HG03442 (cell line): ENCODE measurements around the gene EFEMP1.

ENCODE experiments used
- ATAC-seq: cut with Tn5 transposase; IDR thresholded peaks from one replicate; pipeline ENCODE4 v1.9.1; 2021; ENCODE audit warnings: mild to moderate bottlenecking, moderate library complexity; ENCODE audit not compliant: unreplicated experiment

Gene EFEMP1

GRCh38 chr2:55899881-55900280 lies 23.7 kb downstream of the EFEMP1 start:
- ATAC-seq = no peak

- no peak for ATAC-seq
Observed at GRCh38 chr2:55898386-55899040, 25.1 kb downstream of the EFEMP1 start.

DNA sequence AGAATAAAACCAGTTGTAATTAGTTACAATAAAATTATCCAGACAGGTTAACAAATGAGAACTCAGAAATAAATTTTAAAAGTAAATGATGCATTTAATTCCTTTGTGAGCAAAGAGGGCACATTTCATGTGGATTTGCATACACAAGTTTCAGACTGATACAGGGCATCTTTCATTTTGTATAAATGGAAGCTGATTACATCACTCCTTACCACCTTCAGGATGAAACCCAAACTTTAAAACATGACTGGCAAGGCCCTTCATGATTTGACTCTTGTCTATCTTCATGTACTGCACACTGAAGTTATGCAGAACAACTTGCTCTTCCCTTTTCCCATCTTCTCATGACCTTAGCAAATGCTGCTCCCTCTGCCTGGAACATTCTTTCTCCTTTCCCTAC lies 26.9 kb downstream of the EFEMP1 start:
- no peak for ATAC-seq

GRCh38 chr2:55894720-55895119 lies 28.9 kb downstream of the EFEMP1 start:
- ATAC-seq = no peak

DNA sequence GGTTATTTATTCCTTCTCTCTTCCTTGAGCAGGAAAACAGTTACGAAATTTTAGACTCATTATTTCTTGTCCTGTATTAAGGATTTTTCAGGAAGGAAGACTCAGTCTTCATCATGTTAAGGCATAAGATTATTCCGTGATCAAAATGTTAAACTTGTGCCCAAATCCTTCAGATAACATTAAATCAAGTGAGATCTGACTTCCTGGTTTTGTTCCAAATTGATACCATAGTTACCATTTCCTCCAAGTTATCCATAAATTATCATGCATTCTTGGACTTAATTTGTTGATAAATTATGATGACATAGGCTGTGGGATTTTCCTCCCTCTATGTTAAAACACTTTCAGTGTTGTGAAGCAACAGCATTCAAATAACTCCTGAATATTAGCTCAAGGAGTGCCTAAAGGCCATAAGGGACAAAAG lies 31.9 kb downstream of the EFEMP1 start:
- no peak for ATAC-seq

DNA sequence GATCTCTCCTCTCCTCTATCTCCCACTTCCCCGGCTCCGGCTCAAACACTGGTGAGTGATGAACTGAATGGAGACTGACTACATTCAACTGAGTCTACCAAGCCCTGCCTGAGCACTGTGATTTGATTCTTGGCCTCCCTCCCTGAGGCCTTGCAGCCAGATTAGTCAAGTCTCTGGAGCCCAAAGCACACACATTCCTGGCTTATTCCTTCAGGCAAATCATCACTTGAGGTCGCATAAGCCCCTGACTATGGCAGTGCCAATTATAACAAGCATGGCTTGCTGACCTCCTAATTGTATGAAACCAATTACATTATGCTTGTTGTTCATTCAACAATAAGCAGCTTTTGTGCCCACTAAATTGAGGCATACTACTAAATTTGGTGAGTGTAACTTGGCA lies 34.6 kb downstream of the EFEMP1 start:
- no peak for ATAC-seq

DNA sequence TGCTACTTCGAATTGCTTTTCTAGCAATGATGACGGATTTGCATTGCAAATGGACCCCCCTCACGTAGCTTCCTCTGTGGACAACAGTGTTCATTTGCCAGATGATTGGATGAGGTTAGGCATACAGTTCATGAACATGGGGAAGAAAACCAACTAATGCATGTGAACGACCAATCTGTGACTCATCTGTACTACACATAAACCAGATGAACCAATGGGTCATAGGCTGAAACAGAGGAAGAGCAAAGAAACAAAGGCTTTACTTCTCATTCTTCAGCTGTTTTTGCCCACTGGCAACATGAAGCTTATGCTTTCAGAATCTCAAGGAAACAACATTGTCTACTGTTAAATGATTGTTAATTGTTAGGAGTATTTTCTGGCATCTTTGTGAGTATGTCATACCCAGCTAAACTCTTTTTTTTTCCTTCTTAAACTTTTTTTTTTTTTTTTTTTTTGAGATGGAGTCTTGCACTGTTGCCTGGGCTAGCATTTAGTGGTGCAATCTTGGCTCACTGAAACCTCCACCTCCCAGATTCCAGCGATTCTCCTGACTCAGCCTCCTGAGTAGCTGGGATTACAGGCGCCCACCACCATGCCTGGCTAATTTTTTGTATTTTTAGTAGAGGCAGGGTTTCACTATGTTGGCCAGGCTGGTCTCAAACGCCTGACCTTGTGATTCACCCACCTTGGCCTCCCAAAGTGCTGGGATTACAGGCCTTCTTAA lies 35.5 kb downstream of the EFEMP1 start:
- ATAC-seq = no peak

- no peak for ATAC-seq
Observed at GRCh38 chr2:55887351-55887750, 36.2 kb downstream of the EFEMP1 start.

- no peak for ATAC-seq
Observed at GRCh38 chr2:55885944-55886281, 37.7 kb downstream of the EFEMP1 start.

GRCh38 chr2:55885127-55885943 lies 38.2 kb downstream of the EFEMP1 start:
- ATAC-seq = no peak

DNA sequence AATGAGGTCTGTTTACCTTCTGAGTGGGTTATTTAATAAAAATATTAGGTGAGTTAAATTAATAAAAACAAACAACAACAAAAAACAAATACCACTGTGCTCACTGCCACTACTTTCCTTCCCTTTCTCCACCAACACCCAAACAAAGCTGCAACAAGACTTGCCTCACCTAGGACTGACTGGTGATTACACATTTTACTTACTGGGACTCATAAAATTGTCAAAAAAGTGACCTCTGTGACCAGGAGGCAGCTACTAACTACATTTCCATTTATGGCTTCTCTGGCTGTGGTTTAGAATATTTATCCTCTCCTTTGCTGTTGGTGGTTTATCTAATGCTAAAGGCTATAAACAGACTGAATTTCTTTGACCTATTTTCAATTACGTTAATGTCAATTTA lies 39.8 kb downstream of the EFEMP1 start:
- ATAC-seq = no peak

GRCh38 chr2:55883357-55883756 lies 40.2 kb downstream of the EFEMP1 start:
- no peak for ATAC-seq

GRCh38 chr2:55882954-55883353 lies 40.6 kb downstream of the EFEMP1 start:
- ATAC-seq = no peak

- ATAC-seq = no peak
Observed at GRCh38 chr2:55880416-55881143, 43.0 kb downstream of the EFEMP1 start.

DNA sequence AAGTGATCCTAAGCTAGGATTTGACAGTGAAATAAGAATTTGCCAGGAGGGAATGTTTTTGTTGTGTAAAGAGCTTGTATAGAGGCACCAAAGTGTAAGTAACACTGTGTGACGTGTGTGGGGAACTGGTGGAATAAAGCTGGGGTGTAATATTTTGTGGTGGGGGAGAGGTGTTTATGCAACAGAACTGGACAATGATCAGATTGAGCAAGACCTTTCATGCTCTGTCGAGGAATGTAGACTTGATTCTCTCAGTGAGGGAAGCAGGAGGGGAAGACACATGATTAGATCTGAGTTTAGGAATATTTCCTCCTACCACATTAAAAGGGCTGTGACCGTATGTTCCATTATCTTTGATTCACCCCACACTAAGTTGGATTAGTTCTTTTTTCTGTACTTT lies 43.6 kb downstream of the EFEMP1 start:
- no peak for ATAC-seq

DNA sequence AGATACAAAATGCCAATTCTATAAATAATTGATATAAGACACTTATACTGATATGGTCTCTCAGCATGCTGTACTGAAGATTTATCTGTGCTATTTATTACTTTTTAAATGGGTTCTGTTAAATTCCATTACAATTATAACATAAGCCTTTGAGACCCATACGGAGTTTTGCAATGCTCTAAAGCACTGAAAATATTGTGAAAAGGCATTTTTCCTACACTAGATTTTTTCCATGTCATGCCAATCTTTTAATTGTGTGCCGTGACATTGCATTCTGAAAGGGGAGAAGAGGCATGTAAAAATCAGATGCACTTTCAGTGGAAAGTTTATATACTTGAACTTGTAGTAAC lies 46.5 kb downstream of the EFEMP1 start:
- no peak for ATAC-seq

GRCh38 chr2:55876429-55877086 lies 47.0 kb downstream of the EFEMP1 start:
- ATAC-seq = no peak

DNA sequence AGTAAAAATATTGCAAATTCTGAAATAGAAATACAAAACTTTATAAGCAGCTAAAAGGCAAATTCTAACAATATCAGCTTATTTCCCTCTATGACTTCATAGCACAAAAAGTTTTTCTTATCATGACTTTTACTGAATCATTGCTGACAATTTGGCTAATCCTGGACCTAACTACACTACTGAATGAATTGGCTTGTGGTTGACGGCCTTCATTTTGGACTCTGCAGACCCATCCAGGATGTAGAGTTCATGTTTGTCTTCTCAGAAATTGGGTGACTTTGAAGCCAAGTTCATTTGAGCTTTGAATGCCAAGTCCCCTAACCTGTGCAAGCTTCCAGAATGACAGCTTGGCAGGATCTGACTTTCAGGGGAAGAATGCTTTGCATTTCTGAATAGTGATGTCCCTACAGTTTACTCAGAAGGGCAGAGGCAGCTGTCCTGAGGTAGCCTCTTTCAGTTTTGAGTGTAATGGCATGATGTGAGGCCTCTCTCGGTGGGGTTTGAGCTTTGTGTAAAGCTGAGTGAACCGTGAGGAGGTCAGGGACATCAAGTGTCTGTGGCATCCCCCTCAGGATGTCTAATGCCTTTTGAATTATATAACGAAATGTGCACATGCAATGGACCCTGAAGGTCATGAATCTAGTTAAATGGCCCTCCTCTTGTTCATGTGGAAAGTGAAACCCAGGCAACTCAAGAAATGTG lies 48.0 kb downstream of the EFEMP1 start:
- peak; percentile 41 for ATAC-seq

DNA sequence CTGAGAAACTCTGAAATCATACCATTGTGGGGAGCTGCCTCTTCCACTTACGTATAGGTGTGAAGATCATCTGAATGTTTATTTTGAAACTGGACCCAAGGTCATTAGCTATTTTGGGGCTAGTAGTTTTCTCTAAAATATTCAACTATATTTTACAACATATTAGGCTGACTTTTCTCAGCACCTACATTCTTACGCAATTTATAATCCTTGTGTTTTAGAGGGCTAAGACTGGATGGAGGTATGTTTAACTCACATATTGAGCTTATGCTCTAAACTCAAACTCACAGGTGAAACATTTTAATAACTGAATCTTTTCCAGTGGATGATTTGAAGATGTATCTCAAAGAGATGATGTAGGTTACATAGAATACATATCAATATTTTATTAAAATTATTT lies 49.2 kb downstream of the EFEMP1 start:
- ATAC-seq = no peak

- ATAC-seq = no peak
Observed at GRCh38 chr2:55871637-55872036, 51.9 kb downstream of the EFEMP1 start.
